Inferior parietal cortex (tissue), 1 donor: ENCODE data around the gene OR4M1.
"Not testable (repeated sequence)": the region's sequence is repeated elsewhere in the genome, so short reads cannot be mapped to it uniquely, and the experiment has no call there.

Source experiments
- DNase-seq: peaks from one replicate; pipeline ENCODE4 v3.0.0-alpha.2; 2016; ENCODE audit errors: extremely low spot score

The OR4M1 gene

GRCh38 chr14:19823178-19823577 lies 49.9 kb downstream of the OR4M1 start:
- DNase-seq: no peak

GRCh38 chr14:19823765-19824164 lies 50.5 kb downstream of the OR4M1 start:
- no peak for DNase-seq

- not testable (repeated sequence) for DNase-seq
Measured at GRCh38 chr14:19827626-19828244, 54.4 kb downstream of the OR4M1 start.

- no peak for DNase-seq
Measured at GRCh38 chr14:19828314-19828713, 55.0 kb downstream of the OR4M1 start.
